Measurements from ENCODE around the gene TMEM132E.

Gene TMEM132E

GRCh38 chr17:34653511-34653910 is 74.1 kb downstream of the TMEM132E start:
- Histone ChIP-seq H4K20me1 (ENCODE audit: insufficient read depth, low read length) (no peaks in the 10 kb centered on the region), H3K9me3 (ENCODE audit: insufficient read depth, low read length) (no peaks in the 10 kb centered on the region), H3K4me2 (ENCODE audit: low read length) (no peak overlapping the region), H3K36me3 (replicated peaks; ENCODE audit: low read depth, low read length) (no peaks in the 10 kb centered on the region), H3K4me1 (ENCODE audit: low read length) (no peaks in the 10 kb centered on the region), H2AFZ (ENCODE audit: low read depth, low read length) (no peak overlapping the region), H3K27me3 (ENCODE audit: low read depth, low read length) (peaks cover 35% of the 10 kb centered on the region), H3K79me2 (ENCODE audit: low read length) (no peaks in the 10 kb centered on the region), H3K4me3 (ENCODE audit: low read length) (no peak overlapping the region), H3K27ac (ENCODE audit: low read length) (no peak overlapping the region), H3K9ac (ENCODE audit: low read length) (no peak overlapping the region)
- TF ChIP-seq EZH2phosphoT487 (IDR thresholded peaks at IDR 0.05; ENCODE audit: low read depth) (no peak), CTCF (IDR thresholded peaks at IDR 0.05; ENCODE audit: low read depth, low read length) (no peak)

- TF ChIP-seq CTCF (IDR thresholded peaks at IDR 0.05; ENCODE audit: low read depth, low read length) = no peak
- TF ChIP-seq EZH2phosphoT487 (IDR thresholded peaks at IDR 0.05; ENCODE audit: low read depth) = no peak
- Histone ChIP-seq H3K79me2 (ENCODE audit: low read length) (no peaks in the 10 kb centered on the region), H3K4me2 (ENCODE audit: low read length) (no peak overlapping the region), H3K4me1 (ENCODE audit: low read length) (no peaks in the 10 kb centered on the region), H3K27ac (ENCODE audit: low read length) (no peak overlapping the region), H3K27me3 (ENCODE audit: low read depth, low read length) (peaks cover 31% of the 10 kb centered on the region), H2AFZ (ENCODE audit: low read depth, low read length) (no peak overlapping the region), H3K9me3 (ENCODE audit: insufficient read depth, low read length) (no peaks in the 10 kb centered on the region), H3K4me3 (ENCODE audit: low read length) (no peak overlapping the region), H3K9ac (ENCODE audit: low read length) (no peak overlapping the region), H3K36me3 (replicated peaks; ENCODE audit: low read depth, low read length) (no peaks in the 10 kb centered on the region), H4K20me1 (ENCODE audit: insufficient read depth, low read length) (no peaks in the 10 kb centered on the region)
These were observed 75.0 kb downstream of the TMEM132E start for GRCh38 chr17:34654276-34654880.

DNA sequence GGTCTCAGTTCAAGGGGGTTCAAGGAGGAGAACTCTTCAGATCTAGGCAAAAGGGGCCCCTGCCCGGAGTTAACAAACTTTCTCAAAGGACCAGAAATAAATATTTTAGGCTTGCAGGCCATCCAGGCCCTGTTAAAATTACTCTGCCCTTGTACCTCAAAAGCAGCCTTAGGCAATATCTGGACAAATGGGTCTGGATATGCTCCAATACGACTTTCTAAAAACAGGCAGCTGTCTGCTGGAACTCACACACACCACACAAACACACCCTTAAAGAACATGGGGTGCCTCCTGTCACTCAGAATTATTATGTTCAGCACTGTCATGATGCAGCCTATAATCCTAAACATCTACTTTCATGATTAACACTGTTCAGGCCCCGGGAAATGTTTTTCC is 75.5 kb downstream of the TMEM132E start:
- TF ChIP-seq CTCF (IDR thresholded peaks at IDR 0.05; ENCODE audit: low read depth, low read length) (no peak), EZH2phosphoT487 (IDR thresholded peaks at IDR 0.05; ENCODE audit: low read depth) (no peak)
- H2AFZ ChIP-seq (ENCODE audit: low read depth, low read length) = no peak overlapping the region
- H3K4me3 ChIP-seq (ENCODE audit: low read length) = no peak overlapping the region
- H3K79me2 ChIP-seq (ENCODE audit: low read length) = no peaks in the 10 kb centered on the region
- no peak overlapping the region for H3K4me2 ChIP-seq (ENCODE audit: low read length)
- no peaks in the 10 kb centered on the region for H4K20me1 ChIP-seq (ENCODE audit: insufficient read depth, low read length)
- H3K4me1 ChIP-seq (ENCODE audit: low read length) = no peaks in the 10 kb centered on the region
- peaks cover 31% of the 10 kb centered on the region for H3K27me3 ChIP-seq (ENCODE audit: low read depth, low read length)
- no peaks in the 10 kb centered on the region for H3K36me3 ChIP-seq (replicated peaks; ENCODE audit: low read depth, low read length)
- H3K9me3 ChIP-seq (ENCODE audit: insufficient read depth, low read length) = no peaks in the 10 kb centered on the region
- no peak overlapping the region for H3K9ac ChIP-seq (ENCODE audit: low read length)
- no peak overlapping the region for H3K27ac ChIP-seq (ENCODE audit: low read length)

DNA sequence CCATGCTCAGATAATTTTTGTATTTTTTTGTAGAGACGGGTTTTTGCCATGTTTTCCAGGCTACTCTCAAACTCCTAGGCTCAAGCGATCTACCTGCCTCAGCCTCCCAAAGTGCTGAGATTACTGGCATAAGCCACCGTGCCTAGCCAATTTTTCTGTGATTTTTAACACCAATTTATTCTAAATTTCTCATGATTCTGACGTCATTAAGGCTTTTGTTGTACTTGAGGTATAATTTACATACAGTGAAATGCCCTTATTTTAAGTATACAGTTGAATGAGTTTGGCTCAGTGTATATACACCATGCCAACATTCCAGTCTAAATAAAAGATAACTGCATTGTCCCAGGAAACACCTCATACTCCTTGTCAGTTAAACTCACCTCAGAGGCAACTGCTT is 77.4 kb downstream of the TMEM132E start:
- Histone ChIP-seq H3K36me3 (replicated peaks; ENCODE audit: low read depth, low read length) (no peaks in the 10 kb centered on the region), H3K4me2 (ENCODE audit: low read length) (no peak overlapping the region), H2AFZ (ENCODE audit: low read depth, low read length) (no peak overlapping the region), H3K27me3 (ENCODE audit: low read depth, low read length) (peaks cover 26% of the 10 kb centered on the region), H3K27ac (ENCODE audit: low read length) (no peak overlapping the region), H4K20me1 (ENCODE audit: insufficient read depth, low read length) (no peaks in the 10 kb centered on the region), H3K4me3 (ENCODE audit: low read length) (no peak overlapping the region), H3K9me3 (ENCODE audit: insufficient read depth, low read length) (no peaks in the 10 kb centered on the region), H3K4me1 (ENCODE audit: low read length) (no peaks in the 10 kb centered on the region), H3K79me2 (ENCODE audit: low read length) (no peaks in the 10 kb centered on the region), H3K9ac (ENCODE audit: low read length) (no peak overlapping the region)
- no peak for TF ChIP-seq CTCF (IDR thresholded peaks at IDR 0.05; ENCODE audit: low read depth, low read length)
- no peak for TF ChIP-seq EZH2phosphoT487 (IDR thresholded peaks at IDR 0.05; ENCODE audit: low read depth)

Data from OCI-LY3 (cell line).